Stimulated activated CD4-positive, alpha-beta T cell treated with anti-CD3 and anti-CD28 coated beads, Interleukin-15, amount 100 ng/mL, for 1 hour (primary cell): Measurements from ENCODE around the gene SARS1.

Experiments used
- DNase-seq, 2 donors: peaks; one replicate each; pipeline ENCODE4 v3.0.0-alpha.2; 2020; ENCODE audit warnings: low read depth in 1 of 2, low spot score in 1 of 2

SARS1 gene

DNA sequence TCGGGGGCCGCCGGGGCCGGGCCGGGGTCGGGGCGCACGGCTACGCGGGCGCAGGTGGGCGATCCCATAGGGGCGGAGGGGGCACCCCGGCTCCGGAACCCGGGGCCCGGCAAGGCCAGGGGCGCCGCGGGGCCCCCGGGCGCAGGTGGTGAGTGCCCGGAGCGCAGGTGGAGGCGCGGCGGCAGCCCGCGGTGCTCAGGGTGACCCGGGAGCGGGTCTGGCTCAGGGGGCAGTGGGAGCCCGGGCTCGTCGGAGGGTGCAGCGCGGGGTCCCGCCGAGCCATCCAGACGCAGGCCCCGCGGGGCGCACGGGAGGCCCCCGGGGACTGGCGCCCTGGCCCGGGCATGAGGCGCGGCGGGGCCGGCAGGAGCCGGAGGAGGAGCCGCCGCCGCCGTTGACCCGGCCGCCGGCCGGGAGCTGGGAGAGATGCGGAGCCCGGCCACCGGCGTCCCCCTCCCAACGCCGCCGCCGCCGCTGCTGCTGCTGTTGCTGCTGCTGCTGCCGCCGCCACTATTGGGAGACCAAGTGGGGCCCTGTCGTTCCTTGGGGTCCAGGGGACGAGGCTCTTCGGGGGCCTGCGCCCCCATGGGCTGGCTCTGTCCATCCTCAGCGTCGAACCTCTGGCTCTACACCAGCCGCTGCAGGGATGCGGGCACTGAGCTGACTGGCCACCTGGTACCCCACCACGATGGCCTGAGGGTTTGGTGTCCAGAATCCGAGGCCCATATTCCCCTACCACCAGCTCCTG lies 36.1 kb downstream of the SARS1 start:
- DNase-seq, result no peak

DNA sequence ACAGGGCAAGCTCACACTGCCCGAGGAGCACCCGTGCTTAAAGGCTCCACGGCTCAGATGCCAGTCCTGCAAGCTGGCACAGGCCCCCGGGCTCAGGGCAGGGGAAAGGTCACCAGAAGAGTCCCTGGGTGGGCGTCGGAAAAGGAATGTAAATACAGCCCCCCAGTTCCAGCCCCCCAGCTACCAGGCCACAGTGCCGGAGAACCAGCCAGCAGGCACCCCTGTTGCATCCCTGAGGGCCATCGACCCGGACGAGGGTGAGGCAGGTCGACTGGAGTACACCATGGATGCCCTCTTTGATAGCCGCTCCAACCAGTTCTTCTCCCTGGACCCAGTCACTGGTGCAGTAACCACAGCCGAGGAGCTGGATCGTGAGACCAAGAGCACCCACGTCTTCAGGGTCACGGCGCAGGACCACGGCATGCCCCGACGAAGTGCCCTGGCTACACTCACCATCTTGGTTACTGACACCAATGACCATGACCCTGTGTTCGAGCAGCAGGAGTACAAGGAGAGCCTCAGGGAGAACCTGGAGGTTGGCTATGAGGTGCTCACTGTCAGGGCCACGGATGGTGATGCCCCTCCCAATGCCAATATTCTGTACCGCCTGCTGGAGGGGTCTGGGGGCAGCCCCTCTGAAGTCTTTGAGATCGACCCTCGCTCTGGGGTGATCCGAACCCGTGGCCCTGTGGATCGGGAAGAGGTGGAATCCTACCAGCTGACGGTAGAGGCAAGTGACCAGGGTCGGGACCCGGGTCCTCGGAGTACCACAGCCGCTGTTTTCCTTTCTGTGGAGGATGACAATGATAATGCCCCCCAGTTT lies 36.9 kb downstream of the SARS1 start:
- DNase-seq, result no peak

DNA sequence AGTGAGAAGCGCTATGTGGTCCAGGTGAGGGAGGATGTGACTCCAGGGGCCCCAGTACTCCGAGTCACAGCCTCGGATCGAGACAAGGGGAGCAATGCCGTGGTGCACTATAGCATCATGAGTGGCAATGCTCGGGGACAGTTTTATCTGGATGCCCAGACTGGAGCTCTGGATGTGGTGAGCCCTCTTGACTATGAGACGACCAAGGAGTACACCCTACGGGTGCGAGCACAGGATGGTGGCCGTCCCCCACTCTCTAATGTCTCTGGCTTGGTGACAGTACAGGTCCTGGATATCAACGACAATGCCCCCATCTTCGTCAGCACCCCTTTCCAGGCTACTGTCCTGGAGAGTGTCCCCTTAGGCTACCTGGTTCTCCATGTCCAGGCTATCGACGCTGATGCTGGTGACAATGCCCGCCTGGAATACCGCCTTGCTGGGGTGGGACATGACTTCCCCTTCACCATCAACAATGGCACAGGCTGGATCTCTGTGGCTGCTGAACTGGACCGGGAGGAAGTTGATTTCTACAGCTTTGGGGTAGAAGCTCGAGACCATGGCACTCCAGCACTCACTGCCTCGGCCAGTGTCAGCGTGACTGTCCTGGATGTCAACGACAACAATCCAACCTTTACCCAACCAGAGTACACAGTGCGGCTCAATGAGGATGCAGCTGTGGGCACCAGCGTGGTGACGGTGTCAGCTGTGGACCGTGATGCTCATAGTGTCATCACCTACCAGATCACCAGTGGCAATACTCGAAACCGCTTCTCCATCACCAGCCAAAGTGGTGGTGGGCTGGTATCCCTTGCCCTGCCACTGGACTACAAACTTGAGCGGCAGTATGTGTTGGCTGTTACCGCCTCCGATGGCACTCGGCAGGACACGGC lies 37.8 kb downstream of the SARS1 start:
- no peak for DNase-seq

DNA sequence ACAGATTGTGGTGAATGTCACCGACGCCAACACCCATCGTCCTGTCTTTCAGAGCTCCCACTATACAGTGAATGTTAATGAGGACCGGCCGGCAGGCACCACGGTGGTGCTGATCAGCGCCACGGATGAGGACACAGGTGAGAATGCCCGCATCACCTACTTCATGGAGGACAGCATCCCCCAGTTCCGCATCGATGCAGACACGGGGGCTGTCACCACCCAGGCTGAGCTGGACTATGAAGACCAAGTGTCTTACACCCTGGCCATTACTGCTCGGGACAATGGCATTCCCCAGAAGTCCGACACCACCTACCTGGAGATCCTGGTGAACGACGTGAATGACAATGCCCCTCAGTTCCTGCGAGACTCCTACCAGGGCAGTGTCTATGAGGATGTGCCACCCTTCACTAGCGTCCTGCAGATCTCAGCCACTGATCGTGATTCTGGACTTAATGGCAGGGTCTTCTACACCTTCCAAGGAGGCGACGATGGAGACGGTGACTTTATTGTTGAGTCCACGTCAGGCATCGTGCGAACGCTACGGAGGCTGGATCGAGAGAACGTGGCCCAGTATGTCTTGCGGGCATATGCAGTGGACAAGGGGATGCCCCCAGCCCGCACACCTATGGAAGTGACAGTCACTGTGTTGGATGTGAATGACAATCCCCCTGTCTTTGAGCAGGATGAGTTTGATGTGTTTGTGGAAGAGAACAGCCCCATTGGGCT lies 38.6 kb downstream of the SARS1 start:
- no peak for DNase-seq

DNA sequence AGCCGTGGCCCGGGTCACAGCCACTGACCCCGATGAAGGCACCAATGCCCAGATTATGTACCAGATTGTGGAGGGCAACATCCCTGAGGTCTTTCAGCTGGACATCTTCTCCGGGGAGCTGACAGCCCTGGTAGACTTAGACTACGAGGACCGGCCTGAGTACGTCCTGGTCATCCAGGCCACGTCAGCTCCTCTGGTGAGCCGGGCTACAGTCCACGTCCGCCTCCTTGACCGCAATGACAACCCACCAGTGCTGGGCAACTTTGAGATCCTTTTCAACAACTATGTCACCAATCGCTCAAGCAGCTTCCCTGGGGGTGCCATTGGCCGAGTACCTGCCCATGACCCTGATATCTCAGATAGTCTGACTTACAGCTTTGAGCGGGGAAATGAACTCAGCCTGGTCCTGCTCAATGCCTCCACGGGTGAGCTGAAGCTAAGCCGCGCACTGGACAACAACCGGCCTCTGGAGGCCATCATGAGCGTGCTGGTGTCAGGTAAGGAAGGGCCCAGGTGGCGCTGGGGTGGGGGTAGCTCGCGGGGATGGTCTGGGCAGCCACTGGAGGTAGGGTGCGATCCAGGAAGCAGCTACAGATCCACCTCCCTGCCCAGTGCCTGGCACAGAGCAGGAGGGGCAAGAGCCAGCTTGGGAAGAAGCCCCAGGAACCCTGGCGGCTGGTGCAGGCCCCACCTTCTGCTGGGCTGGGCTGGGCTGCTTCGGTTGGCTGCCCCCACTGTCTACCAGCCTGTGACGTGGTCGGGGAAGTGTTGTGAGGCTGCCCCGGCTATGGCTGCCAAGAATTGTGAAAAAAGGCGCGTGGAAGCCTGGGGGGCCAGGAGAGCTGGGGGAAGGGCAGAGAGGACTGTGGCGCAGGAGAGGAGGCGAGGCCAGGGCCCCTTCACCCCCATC lies 39.4 kb downstream of the SARS1 start:
- DNase-seq, result no peak

DNA sequence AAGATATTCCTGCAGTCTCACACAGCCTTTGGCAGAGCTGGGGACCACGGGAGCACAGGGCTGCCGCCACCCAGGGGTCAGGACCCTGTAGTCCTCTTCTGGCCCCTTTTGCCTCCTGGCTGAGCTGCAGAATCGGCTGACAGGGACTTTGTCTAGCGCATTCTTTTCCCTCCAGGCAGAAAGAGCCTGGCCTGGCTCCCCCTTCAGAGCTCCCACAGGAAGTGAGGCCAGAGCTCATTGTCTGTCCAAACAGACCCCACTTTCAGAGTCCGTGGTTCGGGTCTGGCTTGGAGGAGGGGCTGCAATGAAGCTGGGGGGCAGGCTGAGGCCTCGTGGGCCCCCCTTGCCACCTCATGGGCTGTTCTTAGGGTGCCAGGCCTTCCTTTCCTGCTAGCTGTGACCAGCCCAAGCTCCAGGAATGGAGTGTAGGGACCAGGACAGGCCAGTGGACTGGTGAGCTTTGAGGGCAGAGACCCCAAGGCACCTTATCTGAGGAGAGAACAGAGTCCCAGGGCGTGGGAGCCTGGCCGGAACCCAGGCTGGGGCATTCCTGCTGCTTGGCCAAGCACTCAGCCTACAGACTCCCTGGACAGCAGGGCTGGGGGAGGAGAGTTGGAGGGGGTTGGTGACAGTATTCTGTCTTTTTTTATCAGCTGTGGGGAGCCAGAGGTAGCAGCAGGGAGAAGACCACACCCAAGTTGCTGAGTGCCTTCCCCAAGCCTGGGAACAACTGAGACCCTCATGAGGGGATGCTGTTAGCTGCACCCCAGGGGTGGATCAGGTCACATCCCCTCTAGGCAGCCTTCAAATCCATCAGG lies 40.3 kb downstream of the SARS1 start:
- no peak for DNase-seq

DNA sequence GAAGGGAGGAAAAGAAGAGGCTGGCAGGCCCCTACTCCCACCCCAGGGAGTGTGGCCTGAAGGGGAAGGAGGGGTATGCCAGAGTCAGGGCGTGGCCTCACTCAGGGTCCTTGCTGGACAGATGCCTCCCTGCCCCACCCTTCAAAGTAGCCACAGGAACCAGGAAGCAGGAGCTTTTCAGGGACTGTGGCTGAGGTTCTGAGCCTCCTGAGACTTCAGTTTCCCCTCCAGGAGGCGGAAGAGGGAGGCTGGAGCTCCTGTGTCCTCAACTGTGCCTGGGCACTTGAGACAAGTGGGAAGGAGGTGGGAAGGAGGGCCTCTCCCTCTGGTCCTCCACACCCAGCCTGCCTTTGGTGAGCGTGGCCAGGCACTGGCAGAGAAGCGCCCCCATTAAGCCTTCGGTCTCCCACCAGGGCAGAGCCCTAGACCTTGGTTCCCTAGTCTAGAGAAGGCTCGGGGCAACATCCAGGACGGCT lies 40.9 kb downstream of the SARS1 start:
- no peak for DNase-seq

DNA sequence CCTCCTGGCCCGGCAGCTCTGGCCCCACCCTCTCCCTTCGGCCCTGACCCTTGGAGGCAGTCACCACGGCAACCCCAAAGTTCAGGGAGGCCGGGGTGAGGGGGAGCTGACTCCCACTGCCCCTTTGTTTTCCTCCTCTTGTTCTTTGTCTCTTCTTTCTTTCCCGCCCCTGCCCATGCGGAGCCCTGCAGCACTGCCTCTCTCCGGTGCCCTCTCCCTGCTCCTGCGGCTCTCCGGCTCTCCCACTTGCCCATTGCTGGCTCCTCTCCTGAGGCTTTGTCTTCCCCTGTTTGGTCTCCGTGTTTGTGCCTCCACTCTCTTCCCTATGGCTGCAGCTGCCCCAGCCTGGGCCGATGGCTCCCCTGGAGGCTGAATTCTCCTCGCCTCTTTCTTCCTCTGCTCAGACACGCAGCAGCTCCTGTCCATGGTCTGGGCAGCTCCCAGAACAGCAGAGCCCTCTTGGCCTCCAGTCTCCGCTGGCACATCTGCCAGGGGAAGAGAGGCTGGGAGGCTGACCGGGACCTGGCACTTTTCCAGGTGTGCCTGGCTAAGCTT lies 41.5 kb downstream of the SARS1 start:
- no peak for DNase-seq

DNA sequence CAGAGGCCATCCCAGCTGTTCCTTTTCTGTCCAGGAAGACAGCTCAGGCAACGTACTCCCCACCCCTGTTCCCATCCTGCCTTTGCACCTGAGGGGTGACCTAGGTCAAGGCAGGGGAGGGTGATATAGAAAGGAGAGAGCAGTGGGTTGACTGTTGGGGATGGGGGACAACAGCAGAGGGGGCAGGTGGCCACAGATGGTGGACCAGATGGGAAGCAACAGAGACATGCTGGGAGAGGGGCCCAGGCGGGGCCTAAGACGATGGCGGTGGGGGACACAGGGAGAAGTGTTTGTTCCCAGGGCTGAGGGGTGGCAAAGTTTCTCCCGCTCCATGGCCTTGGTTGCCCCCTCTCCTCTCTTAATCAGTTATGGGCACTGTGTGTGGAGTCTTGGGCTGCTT lies 42.0 kb downstream of the SARS1 start:
- DNase-seq, result no peak

DNA sequence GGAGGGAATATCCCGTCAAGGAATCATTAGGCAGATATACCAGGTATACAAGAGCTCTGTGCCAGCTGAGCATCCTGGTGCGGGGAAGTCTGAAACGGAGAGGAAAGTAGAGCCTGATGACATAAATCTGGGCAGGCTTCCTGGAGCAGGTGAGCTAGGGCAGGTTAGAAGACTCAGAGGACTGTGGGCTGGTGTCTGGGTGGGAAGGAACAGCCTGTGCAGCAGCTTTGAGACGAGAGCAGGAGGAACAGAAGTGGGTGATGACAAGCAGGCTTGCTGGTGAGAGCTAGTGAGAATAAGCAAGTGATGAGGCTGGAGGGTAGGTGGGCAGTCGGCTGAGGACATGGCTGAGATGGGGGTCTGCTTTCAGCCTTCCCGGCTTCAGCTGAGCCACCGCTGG lies 42.4 kb downstream of the SARS1 start:
- DNase-seq, result no peak

DNA sequence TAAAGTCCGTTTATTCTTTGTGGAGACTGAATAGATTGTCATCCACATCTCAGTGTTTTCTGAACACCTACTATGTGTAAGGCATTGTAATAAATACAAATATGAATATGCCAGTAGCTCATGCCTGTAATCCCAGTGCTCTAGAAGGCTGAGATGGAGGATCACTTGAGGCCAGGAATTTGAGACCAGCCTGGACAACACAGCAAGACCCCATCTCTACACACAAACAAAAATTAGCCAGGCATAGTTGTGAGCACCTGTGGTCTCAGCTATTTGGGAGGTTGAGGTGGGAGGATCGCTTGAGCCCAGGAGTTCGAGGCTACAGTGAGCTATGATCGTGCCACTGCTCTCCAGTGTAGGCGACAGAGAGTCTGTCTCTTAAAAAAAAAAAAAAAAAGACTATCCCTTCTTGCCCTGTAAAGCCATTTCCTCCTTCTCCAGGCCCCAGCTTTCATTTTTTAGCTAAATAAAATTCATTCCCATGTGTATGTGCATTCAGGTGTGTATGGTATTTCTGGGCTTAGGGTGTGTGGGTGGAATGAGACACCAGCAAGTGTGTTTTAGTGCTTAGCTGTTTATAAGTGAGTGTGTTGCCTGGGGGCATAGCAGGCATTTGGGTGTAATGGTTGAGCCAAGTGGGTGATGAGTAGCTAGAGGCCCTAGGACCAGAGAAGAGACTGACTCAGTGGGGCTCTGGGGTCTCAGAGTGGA lies 43.4 kb downstream of the SARS1 start:
- DNase-seq, result no peak

DNA sequence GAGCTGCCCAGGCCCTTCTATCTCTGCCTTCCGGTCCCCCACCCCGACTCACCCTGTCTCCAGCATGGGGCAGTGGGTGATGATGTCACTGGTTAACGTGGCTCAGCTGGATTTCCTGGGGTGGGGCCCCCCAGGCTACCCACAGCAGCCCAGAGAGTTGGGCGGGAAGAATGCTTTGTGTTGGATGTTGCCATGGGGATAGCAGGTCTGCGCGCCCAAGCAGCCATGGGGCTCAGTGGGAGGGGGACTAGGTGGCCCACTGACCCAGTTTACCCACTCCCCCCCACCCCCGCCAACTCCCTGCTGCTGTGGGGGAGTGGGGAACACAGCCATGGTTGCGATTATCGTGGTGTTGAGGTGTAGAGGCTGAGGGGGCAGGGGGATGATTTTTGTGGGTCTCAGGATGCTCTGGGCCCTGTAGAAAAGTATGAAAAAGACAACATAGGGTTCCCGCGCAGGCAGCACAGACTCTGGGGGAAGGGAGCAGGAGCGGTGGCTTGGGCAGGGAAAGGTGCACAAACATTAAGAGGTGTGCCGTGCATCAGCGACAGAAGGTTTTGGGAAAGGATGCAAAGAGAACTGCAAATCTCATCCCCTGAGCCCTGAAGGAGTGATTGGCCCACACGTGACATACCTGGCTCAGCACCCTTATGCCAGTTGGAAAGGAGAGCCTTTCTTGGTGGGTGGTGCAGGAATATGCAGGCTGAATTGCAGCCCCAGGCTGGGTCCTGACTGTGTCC lies 44.1 kb downstream of the SARS1 start:
- no peak for DNase-seq

DNA sequence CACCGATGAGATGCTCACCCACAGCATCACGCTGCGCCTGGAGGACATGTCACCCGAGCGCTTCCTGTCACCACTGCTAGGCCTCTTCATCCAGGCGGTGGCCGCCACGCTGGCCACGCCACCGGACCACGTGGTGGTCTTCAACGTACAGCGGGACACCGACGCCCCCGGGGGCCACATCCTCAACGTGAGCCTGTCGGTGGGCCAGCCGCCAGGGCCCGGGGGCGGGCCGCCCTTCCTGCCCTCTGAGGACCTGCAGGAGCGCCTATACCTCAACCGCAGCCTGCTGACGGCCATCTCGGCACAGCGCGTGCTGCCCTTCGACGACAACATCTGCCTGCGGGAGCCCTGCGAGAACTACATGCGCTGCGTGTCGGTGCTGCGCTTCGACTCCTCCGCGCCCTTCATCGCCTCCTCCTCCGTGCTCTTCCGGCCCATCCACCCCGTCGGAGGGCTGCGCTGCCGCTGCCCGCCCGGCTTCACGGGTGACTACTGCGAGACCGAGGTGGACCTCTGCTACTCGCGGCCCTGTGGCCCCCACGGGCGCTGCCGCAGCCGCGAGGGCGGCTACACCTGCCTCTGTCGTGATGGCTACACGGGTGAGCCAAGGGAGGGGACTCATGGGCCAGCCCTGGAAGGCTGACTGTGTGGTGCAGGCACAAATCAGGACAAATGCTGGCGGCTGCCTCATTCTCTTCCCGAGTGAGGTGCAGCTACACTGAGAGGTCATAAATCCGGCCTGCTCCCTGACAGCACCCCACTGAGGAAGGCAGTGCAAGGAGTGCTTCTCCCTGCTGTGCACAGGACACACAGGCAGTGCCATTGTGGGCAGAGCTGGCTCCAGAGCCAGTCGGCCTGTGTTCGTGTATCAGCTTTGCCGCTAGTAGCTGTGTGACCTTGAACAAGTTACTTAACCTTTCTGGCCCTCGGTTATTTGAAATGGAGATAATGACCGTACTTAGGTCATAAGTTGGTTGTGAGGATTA lies 45.1 kb downstream of the SARS1 start:
- DNase-seq, result no peak

DNA sequence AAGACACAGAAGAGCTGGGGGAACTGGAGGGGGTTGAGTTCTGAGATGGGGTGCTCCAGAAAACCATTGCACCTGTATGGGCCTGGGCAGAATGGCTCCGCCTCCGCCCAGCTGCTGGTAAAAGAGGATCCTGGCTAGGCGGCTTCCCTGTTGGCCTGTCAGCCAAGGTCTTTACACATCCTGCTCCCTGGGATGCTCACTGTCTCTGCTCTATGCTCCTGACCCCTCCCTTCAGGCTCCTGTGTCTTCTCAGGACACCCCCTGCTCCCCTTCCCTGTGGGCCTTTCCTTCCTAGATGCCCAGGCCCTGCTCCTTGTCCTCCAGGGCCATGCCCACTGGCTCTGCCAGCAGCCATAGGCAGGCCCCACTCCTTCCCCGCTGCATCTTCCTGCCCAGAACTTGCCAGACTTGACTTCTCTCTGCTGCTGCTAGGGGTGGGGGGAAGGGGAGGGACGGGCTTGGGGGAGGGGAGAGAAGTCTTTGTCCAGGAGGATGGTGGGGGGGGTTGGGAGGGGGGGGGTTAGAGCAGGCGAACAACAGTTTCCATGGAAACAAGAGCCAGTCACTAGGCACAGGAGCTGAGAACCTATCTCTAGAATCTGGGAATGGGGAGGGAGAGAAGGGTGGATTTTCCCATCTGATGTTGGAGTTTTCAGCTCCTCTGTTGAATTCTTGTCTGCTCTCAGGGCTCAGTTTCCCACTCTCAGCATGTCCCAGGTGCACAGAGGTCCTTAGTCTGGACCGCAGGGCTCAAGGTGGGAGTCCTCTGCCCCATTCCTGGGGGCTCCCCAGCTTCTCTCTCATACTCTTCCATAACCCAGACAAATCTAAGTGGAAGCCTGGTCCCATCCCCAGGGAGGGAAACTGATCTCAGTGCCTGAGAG lies 46.2 kb downstream of the SARS1 start:
- DNase-seq, result no peak

DNA sequence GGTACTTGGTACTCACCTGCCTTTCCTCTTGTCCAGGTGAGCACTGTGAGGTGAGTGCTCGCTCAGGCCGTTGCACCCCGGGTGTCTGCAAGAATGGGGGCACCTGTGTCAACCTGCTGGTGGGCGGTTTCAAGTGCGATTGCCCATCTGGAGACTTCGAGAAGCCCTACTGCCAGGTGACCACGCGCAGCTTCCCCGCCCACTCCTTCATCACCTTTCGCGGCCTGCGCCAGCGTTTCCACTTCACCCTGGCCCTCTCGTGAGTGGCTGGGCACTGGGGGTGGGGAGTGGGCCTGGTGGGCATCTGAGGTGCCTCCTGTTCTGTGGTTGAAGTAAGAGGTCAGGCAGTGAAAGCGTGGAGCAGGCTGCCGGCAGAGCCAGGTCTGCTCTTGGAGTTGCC lies 47.3 kb downstream of the SARS1 start:
- no peak for DNase-seq
